GM23338 (cell line): ENCODE measurements around the gene KANK4. TPM values are rescaled to one million over a fixed set of nuclear protein-coding genes. Genes with fewer than 3 reads are reported as not detected.

ENCODE experiments used
- ATAC-seq: fragments of 200-7000 bp; cut with Tn5 transposase; 3 replicates; pipeline ENCODE4 v1.9.1; 2020
- DNase-seq: peaks from one replicate; pipeline ENCODE4 v3.0.0-alpha.2; 2015; ENCODE audit warnings: low spot score
- H2AFZ ChIP-seq: fragments of 200-600 bp; sonication (generic); 2 replicates; pipeline ENCODE4 v1.8.0; 2016; ENCODE audit warnings: antibody characterized with exemption, mild to moderate bottlenecking, moderate library complexity
- H3F3A ChIP-seq: fragments of 200-600 bp; sonication (generic); replicated peaks from 2 replicates; pipeline ENCODE4 v1.8.0; 2017; ENCODE audit warnings: antibody characterized with exemption, mixed run types, low read depth
- H3K27ac ChIP-seq: fragments of 200-600 bp; sonication (generic); 2 replicates; pipeline ENCODE4 v1.6.1; 2016; ENCODE audit warnings: low read depth
- H3K27me3 ChIP-seq: fragments of 200-600 bp; sonication (generic); 2 replicates; pipeline ENCODE4 v1.8.0; 2016; ENCODE audit warnings: mild to moderate bottlenecking, mixed run types, moderate library complexity; ENCODE audit not compliant: insufficient read depth
- H3K36me3 ChIP-seq: fragments of 200-600 bp; sonication (generic); 2 replicates; pipeline ENCODE4 v1.8.0; 2016; ENCODE audit warnings: mild to moderate bottlenecking; ENCODE audit not compliant: insufficient read depth
- H3K4me1 ChIP-seq: fragments of 200-600 bp; sonication (generic); 2 replicates; pipeline ENCODE4 v1.8.0; 2016; ENCODE audit warnings: mild to moderate bottlenecking, moderate library complexity; ENCODE audit not compliant: insufficient read depth
- H3K4me2 ChIP-seq: fragments of 200-600 bp; sonication (generic); 2 replicates; pipeline ENCODE4 v1.7.1; 2017; ENCODE audit warnings: mixed run types
- H3K4me3 ChIP-seq: fragments of 200-600 bp; sonication (generic); 2 replicates; pipeline ENCODE4 v1.6.1; 2016; ENCODE audit warnings: mixed run types
- H3K79me2 ChIP-seq: fragments of 200-600 bp; sonication (generic); replicated peaks from 2 replicates; pipeline ENCODE4 v1.8.0; 2017; ENCODE audit warnings: mild to moderate bottlenecking; ENCODE audit not compliant: insufficient read depth
- H3K9me2 ChIP-seq: fragments of 200-600 bp; sonication (generic); 2 replicates; pipeline ENCODE4 v1.8.0; 2017; ENCODE audit not compliant: insufficient read depth
- H4K20me1 ChIP-seq: fragments of 200-600 bp; sonication (generic); replicated peaks from 2 replicates; pipeline ENCODE4 v1.8.0; 2017; ENCODE audit warnings: mild to moderate bottlenecking; ENCODE audit not compliant: insufficient read depth
- H3K27ac Mint-ChIP-seq: 2 replicates; pipeline ENCODE4 v1.8.0; 2020; ENCODE audit warnings: inconsistent platforms, mild to moderate bottlenecking, moderate library complexity, mixed read lengths
- H3K27me3 Mint-ChIP-seq: 3 replicates; pipeline ENCODE4 v1.8.0; 2022; ENCODE audit warnings: low read depth, mild to moderate bottlenecking, moderate library complexity, mixed read lengths, inconsistent platforms; ENCODE audit not compliant: insufficient read depth, poor library complexity
- H3K36me3 Mint-ChIP-seq: 3 replicates; pipeline ENCODE4 v1.8.0; 2021; ENCODE audit warnings: low read depth, mild to moderate bottlenecking, inconsistent platforms, moderate library complexity, mixed read lengths
- H3K4me1 Mint-ChIP-seq: 3 replicates; pipeline ENCODE4 v1.8.0; 2020; ENCODE audit warnings: mild to moderate bottlenecking, inconsistent platforms, mixed read lengths
- H3K4me3 Mint-ChIP-seq: 3 replicates; pipeline ENCODE4 v1.8.0; 2021; ENCODE audit warnings: moderate library complexity, mild to moderate bottlenecking, inconsistent platforms, mixed read lengths
- H3K9me3 Mint-ChIP-seq: 3 replicates; pipeline ENCODE4 v1.8.0; 2020; ENCODE audit warnings: moderate library complexity, mild to moderate bottlenecking, inconsistent platforms, mixed read lengths
- CREB1 ChIP-seq: fragments of 250-450 bp; sonication (Bioruptor Pico); IDR thresholded peaks from 2 replicates; pipeline ENCODE4 v1.5.0; 2020; ENCODE audit warnings: low read depth, mild to moderate bottlenecking, moderate library complexity
- CTCF ChIP-seq, 2 experiments: fragments of 200-600 bp in 1 of 2; sonication (generic) in 1 of 2; conservative IDR thresholded peaks; 2 replicates each; pipeline versions ENCODE4 v1.5.1 to v1.6.1; 2016 to 2017; ENCODE audit warnings: antibody characterized with exemption in 2 of 2, low read depth in 2 of 2, mild to moderate bottlenecking in 2 of 2, moderate library complexity in 1 of 2
- ETS1 ChIP-seq: IDR thresholded peaks from 2 replicates; pipeline ENCODE4 v1.6.1; 2016; ENCODE audit warnings: antibody characterized with exemption
- EZH2 ChIP-seq: fragments of 200-600 bp; sonication (generic); IDR thresholded peaks from one replicate; pipeline ENCODE4 v1.8.0; 2017; ENCODE audit warnings: antibody characterized with exemption, mild to moderate bottlenecking, low read depth; ENCODE audit not compliant: unreplicated experiment
- EZH2phosphoT487 ChIP-seq: fragments of 200-600 bp; sonication (generic); IDR thresholded peaks from one replicate; pipeline ENCODE4 v1.8.1; 2018; ENCODE audit warnings: antibody characterized with exemption; ENCODE audit not compliant: unreplicated experiment
- JUNB ChIP-seq: IDR thresholded peaks from one replicate; pipeline ENCODE4 v1.6.1; 2016; ENCODE audit warnings: antibody characterized with exemption; ENCODE audit not compliant: unreplicated experiment
- NANOG ChIP-seq: IDR thresholded peaks from 2 replicates; pipeline ENCODE4 v1.6.1; 2016; ENCODE audit warnings: antibody characterized with exemption, borderline replicate concordance
- POLR2AphosphoS5 ChIP-seq: IDR thresholded peaks from 2 replicates; pipeline ENCODE4 v1.6.1; 2016; ENCODE audit warnings: antibody characterized with exemption, low read depth
- REST ChIP-seq: IDR thresholded peaks from one replicate; pipeline ENCODE4 v1.6.1; 2018; ENCODE audit warnings: antibody characterized with exemption; ENCODE audit not compliant: unreplicated experiment
- ZNF331 ChIP-seq: fragments of 250-450 bp; sonication (Bioruptor Pico); IDR thresholded peaks from 2 replicates; pipeline ENCODE4 v1.5.0; 2020; ENCODE audit warnings: low read depth, mild to moderate bottlenecking, moderate library complexity
- polyA plus RNA-seq: library from polyadenylated mRNA; unstranded; fragments of >200 nt; fragmentation: Nextera tagmentation; extraction: Ambion mirVana; gene quantifications from 2 replicates; pipeline ENCODE4 v1.2.1, GENCODE V29; 2016
- total RNA-seq: library from RNA; depleted of rRNA; stranded (reverse); fragments of >200 nt; shearing (Covaris generic); gene quantifications from 2 replicates; pipeline ENCODE4 v1.2.3, GENCODE V29; 2014

KANK4 gene
- total and polyA plus RNA-seq, 2 experiments from 2014 or later, result 0.31 to 0.42 TPM

- TF ChIP-seq EZH2 (no peak), EZH2phosphoT487 (no peak), CREB1 (CRISPR knock-in tag) (no peak), CTCF (conservative IDR thresholded peaks at IDR 0.05; ENCODE audit: low read depth in 2 of 2) (no peak), NANOG (no peak)
Measured at GRCh38 chr1:62353853-62354252, 34.6 kb upstream of the KANK4 start (continued).

DNA sequence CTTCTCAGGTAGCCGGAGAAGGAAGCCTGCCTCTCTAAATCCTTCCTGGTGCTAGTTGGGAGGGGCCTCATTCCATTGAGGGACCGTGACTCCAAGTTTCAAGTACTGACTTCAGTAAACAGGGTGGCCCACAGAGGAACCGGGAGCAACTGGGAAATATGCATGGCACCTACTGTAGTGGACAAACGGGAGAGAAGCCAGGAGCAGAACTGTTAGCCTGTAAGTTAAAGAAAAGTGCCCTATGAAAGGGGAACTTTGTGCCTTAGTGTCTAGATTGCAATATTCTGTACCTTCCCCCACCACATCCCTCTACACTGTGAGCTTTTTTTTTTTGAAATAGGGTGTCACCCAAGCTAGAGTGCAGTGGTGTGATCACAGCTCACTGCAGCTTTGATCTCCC lies 33.2 kb upstream of the KANK4 start:
- Histone ChIP-seq H3K4me3 (no peak overlapping the region), H2AFZ (no peak overlapping the region), H3K4me2 (no peak overlapping the region), H3K9me2 (no peaks in the 10 kb centered on the region), H3K27ac (no peak overlapping the region), H3K27me3 (no peaks in the 10 kb centered on the region), H4K20me1 (no peaks in the 10 kb centered on the region), H3K36me3 (no peaks in the 10 kb centered on the region), H3K4me1 (0 out of 2 replicates have a peak, but pooled peaks cover 4% of the 10 kb centered on the region), H3F3A (no peaks in the 10 kb centered on the region), H3K79me2 (no peaks in the 10 kb centered on the region)
- H3K9me3 Mint-ChIP-seq, result no peaks in the 10 kb centered on the region
- no peaks in the 10 kb centered on the region for H3K36me3 Mint-ChIP-seq
- H3K4me3 Mint-ChIP-seq, result no peak overlapping the region
- H3K27me3 Mint-ChIP-seq, result peaks cover 15% of the 10 kb centered on the region
- TF ChIP-seq EZH2, result no peak
- no peaks in the 10 kb centered on the region for H3K4me1 Mint-ChIP-seq
- DNase-seq (no peak), ATAC-seq (no peak)
- H3K27ac Mint-ChIP-seq, result no peak overlapping the region

DNA sequence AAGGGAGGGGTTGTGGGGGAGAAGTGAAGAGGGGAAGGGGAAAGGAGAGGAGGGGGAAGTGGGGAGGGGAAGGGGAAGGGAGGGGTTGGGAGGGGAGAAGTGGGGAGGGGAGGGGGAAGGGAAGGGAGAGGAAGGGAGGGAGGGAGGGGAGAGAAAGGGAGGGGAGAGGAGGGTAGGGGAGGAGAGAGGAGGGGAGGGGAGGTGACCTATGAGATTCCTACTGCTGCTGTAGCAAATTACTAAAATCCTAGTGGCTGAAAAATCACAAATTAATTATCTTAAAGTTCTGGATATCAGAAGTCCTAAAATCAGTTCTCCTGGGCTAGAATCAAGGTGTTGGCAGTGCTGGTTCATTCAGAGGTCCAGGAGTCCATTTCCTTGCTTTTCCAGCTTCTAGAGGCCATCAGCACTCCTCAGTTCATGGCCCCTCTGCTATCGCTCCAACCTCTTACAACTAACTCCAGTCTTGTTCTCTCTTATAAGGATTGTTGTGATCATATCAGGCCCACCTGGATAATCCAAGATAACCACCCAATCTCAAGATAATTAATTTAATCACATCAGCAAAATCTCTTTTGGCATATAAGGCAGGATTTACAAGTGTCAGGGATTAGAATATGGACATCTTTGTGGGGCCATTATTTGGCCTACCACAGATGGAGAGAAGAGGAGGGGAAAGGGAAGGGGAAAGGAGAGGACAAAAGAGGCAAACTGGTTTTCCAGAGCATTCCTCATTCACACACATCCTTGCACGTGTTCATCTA lies 30.4 kb upstream of the KANK4 start:
- peak overlapping the region; percentile 85; the same call in 1 of the 2 replicates for H2AFZ ChIP-seq
- Mint-ChIP-seq H3K27ac (no peak overlapping the region), H3K36me3 (no peaks in the 10 kb centered on the region), H3K9me3 (no peaks in the 10 kb centered on the region), H3K4me3 (no peak overlapping the region), H3K4me1 (no peaks in the 10 kb centered on the region), H3K27me3 (peaks cover 14% of the 10 kb centered on the region)
- no peak for DNase-seq
- H3K4me2 ChIP-seq, result no peak overlapping the region
- H3K27ac ChIP-seq, result no peak overlapping the region
- no peaks in the 10 kb centered on the region for H3K27me3 ChIP-seq
- H3K4me3 ChIP-seq, result no peak overlapping the region
- H4K20me1 ChIP-seq, result no peaks in the 10 kb centered on the region
- H3F3A ChIP-seq, result no peaks in the 10 kb centered on the region
- 0 out of 2 replicates have a peak, but pooled peaks cover 4% of the 10 kb centered on the region for H3K4me1 ChIP-seq
- no peaks in the 10 kb centered on the region for H3K79me2 ChIP-seq
- no peaks in the 10 kb centered on the region for H3K9me2 ChIP-seq
- no peak for ATAC-seq
- TF ChIP-seq ETS1 (no peak), REST (no peak), ZNF331 (CRISPR knock-in tag) (no peak), NANOG (no peak), JUNB (no peak), POLR2AphosphoS5 (no peak), CREB1 (CRISPR knock-in tag) (no peak)
- no peaks in the 10 kb centered on the region for H3K36me3 ChIP-seq
